Mesenchymal stem cell (in vitro differentiated cells and primary cell): Measurements from ENCODE around the gene SKA1.
"Not testable (repeated sequence)": the region's sequence is repeated elsewhere in the genome, so short reads cannot be mapped to it uniquely, and the experiment has no call there.

Source experiments
- DNase-seq: peaks from one replicate; pipeline ENCODE4 v3.0.0-alpha.2; 2013
- H2AFZ ChIP-seq: one replicate; pipeline ENCODE4 v1.6.1; 2013; ENCODE audit warnings: low read depth, mild to moderate bottlenecking, control low read depth, inconsistent platforms, low read length, moderate library complexity
- H2AK5ac ChIP-seq: 2 replicates; pipeline ENCODE4 v1.6.1; 2013; ENCODE audit warnings: low read length, moderate library complexity, mild to moderate bottlenecking, inconsistent platforms; ENCODE audit not compliant: severe bottlenecking
- H2BK120ac ChIP-seq: one replicate; pipeline ENCODE4 v1.6.1; 2013; ENCODE audit warnings: low read depth, mild to moderate bottlenecking, inconsistent platforms, low read length, moderate library complexity
- H2BK12ac ChIP-seq, 2 experiments: one replicate each; pipeline ENCODE4 v1.6.1; 2013; ENCODE audit warnings: inconsistent platforms in 2 of 2, low read length in 2 of 2, mild to moderate bottlenecking in 2 of 2, moderate library complexity in 2 of 2, control low read depth in 1 of 2
- H2BK15ac ChIP-seq: one replicate; pipeline ENCODE4 v1.6.1; 2013; ENCODE audit warnings: mild to moderate bottlenecking, low read depth, inconsistent platforms; ENCODE audit not compliant: poor library complexity, severe bottlenecking
- H2BK5ac ChIP-seq: 2 replicates; pipeline ENCODE4 v1.6.1; 2013; ENCODE audit warnings: low read depth, mild to moderate bottlenecking, low read length, control low read depth, inconsistent platforms; ENCODE audit not compliant: poor library complexity, severe bottlenecking
- H3K14ac ChIP-seq, 2 experiments: one replicate each; pipeline ENCODE4 v1.6.1; 2013; ENCODE audit warnings: inconsistent platforms in 2 of 2, low read length in 2 of 2, control low read depth in 1 of 2, mild to moderate bottlenecking in 1 of 2, moderate library complexity in 1 of 2
- H3K18ac ChIP-seq, 2 experiments: one replicate each; pipeline ENCODE4 v1.6.1; 2013; ENCODE audit warnings: inconsistent platforms in 2 of 2, low read length in 2 of 2, control low read depth in 1 of 2, low read depth in 1 of 2, mild to moderate bottlenecking in 1 of 2
- H3K23ac ChIP-seq, 2 experiments: one replicate each; pipeline ENCODE4 v1.6.1; 2013; ENCODE audit warnings: inconsistent platforms in 2 of 2, low read length in 2 of 2, mild to moderate bottlenecking in 2 of 2, moderate library complexity in 2 of 2, control low read depth in 1 of 2
- H3K27ac ChIP-seq: 2 replicates; pipeline ENCODE4 v1.5.1; 2013; ENCODE audit warnings: mild to moderate bottlenecking, moderate library complexity, low read length, control low read depth, inconsistent platforms; ENCODE audit not compliant: poor library complexity, severe bottlenecking
- H3K27me3 ChIP-seq, 2 experiments: 2 replicates each; pipeline versions ENCODE4 v1.6.1 to v1.7.0; 2013; ENCODE audit warnings: low read length in 2 of 2, mild to moderate bottlenecking in 2 of 2, moderate library complexity in 2 of 2, control low read depth in 1 of 2, inconsistent platforms in 1 of 2; ENCODE audit not compliant: control insufficient read depth in 1 of 2, insufficient read depth in 1 of 2
- H3K36me3 ChIP-seq, 2 experiments: 2 replicates each; pipeline versions ENCODE4 v1.6.1 to v1.7.0; 2013; ENCODE audit warnings: low read length in 2 of 2, control low read depth in 1 of 2, inconsistent platforms in 1 of 2, low read depth in 1 of 2, mild to moderate bottlenecking in 1 of 2; ENCODE audit not compliant: insufficient read depth in 2 of 2, control insufficient read depth in 1 of 2
- H3K4ac ChIP-seq, 2 experiments: one replicate each; pipeline ENCODE4 v1.6.1; 2013; ENCODE audit warnings: inconsistent platforms in 2 of 2, low read length in 2 of 2, mild to moderate bottlenecking in 2 of 2, moderate library complexity in 2 of 2, control low read depth in 1 of 2, low read depth in 1 of 2
- H3K4me1 ChIP-seq: 2 replicates; pipeline ENCODE4 v1.6.1; 2013; ENCODE audit warnings: low read depth, low read length, control low read depth; ENCODE audit not compliant: control insufficient read depth, insufficient read depth
- H3K4me2 ChIP-seq: 2 replicates; pipeline ENCODE4 v1.6.1; 2013; ENCODE audit warnings: low read length, mild to moderate bottlenecking, inconsistent platforms; ENCODE audit not compliant: poor library complexity, severe bottlenecking
- H3K4me3 ChIP-seq, 2 experiments: 2 replicates each; pipeline versions ENCODE4 v1.5.1 to v1.7.0; 2013; ENCODE audit warnings: low read length in 2 of 2, mild to moderate bottlenecking in 2 of 2, control low read depth in 1 of 2, low read depth in 1 of 2; ENCODE audit not compliant: insufficient read depth in 1 of 2
- H3K79me1 ChIP-seq: replicated peaks from 2 replicates; pipeline ENCODE4 v1.6.1; 2013; ENCODE audit warnings: mild to moderate bottlenecking, control low read depth, low read length, inconsistent platforms; ENCODE audit not compliant: poor library complexity, severe bottlenecking
- H3K9ac ChIP-seq: 2 replicates; pipeline ENCODE4 v1.7.0; 2013; ENCODE audit warnings: mild to moderate bottlenecking, low read length, moderate library complexity
- H3K9me3 ChIP-seq: 2 replicates; pipeline ENCODE4 v1.7.0; 2013; ENCODE audit warnings: mild to moderate bottlenecking, low read length; ENCODE audit not compliant: control insufficient read depth
- H4K8ac ChIP-seq: one replicate; pipeline ENCODE4 v1.6.1; 2013; ENCODE audit warnings: inconsistent platforms, mild to moderate bottlenecking, low read length, moderate library complexity
- H4K91ac ChIP-seq: one replicate; pipeline ENCODE4 v1.6.1; 2013; ENCODE audit warnings: mild to moderate bottlenecking, low read length, inconsistent platforms
- WGBS: methylation state at CpG from one replicate; pipeline ENCODE4 v1.1.7; 2013; ENCODE audit warnings: mixed read lengths; 5-methylcytosine and 5-hydroxymethylcytosine counted together

SKA1 gene

DNA sequence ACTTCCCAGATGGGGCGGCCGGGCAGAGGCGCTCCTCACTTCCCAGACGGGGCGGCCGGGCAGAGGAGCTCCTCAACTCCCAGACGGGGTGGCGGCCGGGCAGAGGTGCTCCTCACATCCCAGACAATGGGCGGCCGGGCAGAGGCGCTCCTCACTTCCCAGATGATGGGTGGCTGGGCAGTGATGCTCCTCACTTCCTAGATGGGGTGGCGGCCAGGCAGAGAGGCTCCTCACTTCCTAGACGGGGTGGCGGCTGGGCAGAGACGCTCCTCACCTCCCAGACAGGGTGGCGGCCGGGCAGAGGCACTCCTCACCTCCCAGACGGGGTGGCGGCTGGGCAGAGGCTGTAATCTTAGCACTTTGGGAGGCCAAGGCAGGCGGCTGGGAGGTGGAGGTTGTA, 42.9 kb downstream of the SKA1 start:
- H3K27ac ChIP-seq, H3K27me3 ChIP-seq, H2BK120ac ChIP-seq, H2AFZ ChIP-seq, H3K18ac ChIP-seq, H3K4me3 ChIP-seq, H2BK12ac ChIP-seq, H3K14ac ChIP-seq, H2AK5ac ChIP-seq, H2BK5ac ChIP-seq, H4K91ac ChIP-seq, H3K79me1 ChIP-seq, H3K4me2 ChIP-seq, DNase-seq, H3K23ac ChIP-seq, H3K9ac ChIP-seq, H2BK15ac ChIP-seq, H3K36me3 ChIP-seq, H4K8ac ChIP-seq, H3K4ac ChIP-seq, H3K4me1 ChIP-seq, H3K9me3 ChIP-seq: not testable (repeated sequence)
- whole genome bisulfite sequencing = 98% methylated on average over 20 of the region's 21 CpGs

DNA sequence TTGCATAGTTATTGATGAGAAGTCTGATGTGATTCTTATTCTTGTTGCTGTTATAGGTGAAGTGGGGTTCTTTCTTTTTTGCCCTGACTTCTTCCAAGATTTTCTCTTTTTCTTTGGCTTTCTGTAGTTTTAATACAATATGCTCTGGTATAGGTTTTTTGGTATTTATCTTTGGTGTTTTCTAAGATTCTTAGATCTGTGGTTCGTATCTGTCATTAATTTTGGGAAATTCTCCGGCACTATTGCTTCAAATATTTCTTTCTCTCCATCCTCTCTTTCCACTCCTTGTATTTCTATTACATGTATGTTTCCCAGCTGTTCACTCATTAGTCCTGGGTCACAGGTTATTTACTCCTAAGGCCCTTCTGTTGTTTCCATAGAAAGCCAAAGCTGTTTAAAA, 43.8 kb downstream of the SKA1 start:
- H3K23ac ChIP-seq = no peak overlapping the region
- no peaks in the 10 kb centered on the region for H3K79me1 ChIP-seq
- H3K27me3 ChIP-seq = no peaks in the 10 kb centered on the region
- H3K4me1 ChIP-seq = no peaks in the 10 kb centered on the region
- no peak overlapping the region for H3K27ac ChIP-seq
- H3K4me3 ChIP-seq = no peak overlapping the region
- no peak overlapping the region for H3K14ac ChIP-seq
- H3K4ac ChIP-seq = no peak overlapping the region
- no peaks in the 10 kb centered on the region for H3K36me3 ChIP-seq
- no peak overlapping the region for H2BK12ac ChIP-seq
- no peak overlapping the region for H2BK120ac ChIP-seq
- no peak overlapping the region for H4K8ac ChIP-seq
- H2BK15ac ChIP-seq = no peak overlapping the region
- H2AFZ ChIP-seq = no peak overlapping the region
- H2AK5ac ChIP-seq = no peak overlapping the region
- no peak overlapping the region for H3K9ac ChIP-seq
- H3K4me2 ChIP-seq = no peak overlapping the region
- H2BK5ac ChIP-seq = no peak overlapping the region
- WGBS = 87% methylated on average over 2 of the region's 2 CpGs
- no peaks in the 10 kb centered on the region for H3K9me3 ChIP-seq
- DNase-seq = no peak
- H3K18ac ChIP-seq = no peak overlapping the region
- H4K91ac ChIP-seq = no peak overlapping the region

DNA sequence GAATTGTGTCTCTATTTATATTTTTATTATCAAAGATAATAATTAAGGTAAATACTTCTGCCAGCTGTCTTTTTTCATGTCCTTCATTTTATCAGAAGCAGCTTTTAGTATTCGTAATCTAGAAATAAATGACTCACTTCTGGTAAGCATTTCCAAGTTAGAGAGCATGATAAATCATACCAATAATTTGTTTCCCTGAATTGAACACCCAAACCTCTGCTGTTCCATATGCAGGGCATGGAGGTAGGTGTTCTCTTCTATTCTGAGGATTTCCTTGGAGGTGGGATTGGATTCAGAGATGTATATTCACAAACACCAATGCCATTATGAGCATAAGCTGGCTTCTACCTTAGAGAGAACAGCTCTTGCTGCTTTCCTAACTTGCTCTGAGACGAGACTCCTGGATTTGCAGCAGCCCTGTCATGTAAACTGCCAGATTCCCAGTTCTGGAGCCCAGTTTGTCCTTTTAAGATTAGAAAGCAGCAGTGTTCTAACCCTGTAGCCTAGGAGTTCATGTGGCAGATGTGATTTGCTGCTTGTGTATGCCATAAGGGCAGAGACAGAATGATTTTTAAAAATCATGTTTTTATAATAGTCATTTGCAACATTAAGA, 47.5 kb downstream of the SKA1 start:
- Histone ChIP-seq H3K36me3 (no peaks in the 10 kb centered on the region), H3K18ac (no peak overlapping the region), H3K4ac (no peak overlapping the region), H3K9ac (no peak overlapping the region), H2BK120ac (no peak overlapping the region), H2AFZ (no peak overlapping the region), H2BK15ac (no peak overlapping the region), H3K27me3 (peaks cover 0 to under 1% of the 10 kb centered on the region in 2 experiments), H2AK5ac (no peak overlapping the region), H3K79me1 (no peaks in the 10 kb centered on the region), H3K4me2 (no peak overlapping the region), H4K91ac (no peak overlapping the region), H4K8ac (no peak overlapping the region), H3K27ac (no peak overlapping the region), H2BK5ac (no peak overlapping the region), H3K14ac (no peak overlapping the region), H3K4me1 (no peaks in the 10 kb centered on the region), H3K23ac (no peak overlapping the region), H3K4me3 (no peak overlapping the region), H3K9me3 (no peaks in the 10 kb centered on the region), H2BK12ac (no peak overlapping the region)
- WGBS = 39% methylated on average over 1 of the region's 2 CpGs
- no peak for DNase-seq

DNA sequence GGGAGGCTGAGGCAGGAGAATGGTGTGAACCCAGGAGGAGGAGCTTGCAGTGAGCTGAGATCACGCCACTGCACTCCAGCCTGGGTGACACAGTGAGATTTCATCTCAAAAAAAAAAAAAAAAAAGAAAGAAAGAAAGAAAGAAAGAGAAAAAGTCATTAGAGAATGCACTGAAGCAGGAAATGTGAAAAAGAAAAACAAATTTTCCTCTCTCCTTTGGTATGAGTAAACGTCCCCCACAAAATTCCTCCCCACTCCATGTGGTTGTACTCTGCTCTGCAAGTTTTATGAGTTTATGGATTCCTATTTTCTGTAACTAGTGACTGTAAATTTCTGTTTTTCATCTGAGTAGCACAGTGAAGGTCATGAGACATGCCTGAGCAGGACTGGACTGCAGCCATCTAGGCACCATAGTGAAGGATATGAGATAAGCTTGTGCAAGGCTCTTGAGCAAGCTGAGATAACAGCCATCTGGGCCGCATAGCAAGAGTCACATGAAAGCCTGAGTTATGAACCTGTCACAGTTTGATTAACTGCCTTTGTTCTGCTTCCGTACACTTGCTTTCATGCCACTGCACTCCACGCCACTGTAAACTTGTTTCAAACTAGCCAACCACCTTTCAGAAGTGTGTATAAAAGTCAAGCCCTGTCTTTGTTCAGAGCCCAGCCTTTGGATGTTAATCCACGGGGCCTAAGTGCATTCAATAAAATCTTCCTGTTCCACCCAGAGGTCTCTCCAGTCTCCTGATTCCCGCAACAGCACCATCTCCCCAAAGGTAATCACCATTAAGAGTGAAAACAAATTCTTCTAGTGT, 50.2 kb downstream of the SKA1 start:
- Histone ChIP-seq H3K27me3 (peaks cover 0 to 14% of the 10 kb centered on the region in 2 experiments), H2BK15ac (no peak overlapping the region), H4K91ac (no peak overlapping the region), H3K4me1 (no peaks in the 10 kb centered on the region), H2BK12ac (no peak overlapping the region), H3K9me3 (no peaks in the 10 kb centered on the region), H4K8ac (no peak overlapping the region), H3K4me2 (no peak overlapping the region), H3K14ac (no peak overlapping the region), H3K27ac (no peak overlapping the region), H3K4me3 (no peak overlapping the region), H2AFZ (no peak overlapping the region), H3K79me1 (no peaks in the 10 kb centered on the region), H3K18ac (no peak overlapping the region), H3K36me3 (no peaks in the 10 kb centered on the region), H2BK120ac (no peak overlapping the region), H3K4ac (no peak overlapping the region), H3K9ac (no peak overlapping the region), H2AK5ac (no peak overlapping the region), H2BK5ac (no peak overlapping the region), H3K23ac (no peak overlapping the region)
- 55% methylated on average over 5 of the region's 7 CpGs for WGBS
- DNase-seq = peak; percentile 54
